Measurements from ENCODE around the gene C4B.
"Not testable (repeated sequence)": the region's sequence is repeated elsewhere in the genome, so short reads cannot be mapped to it uniquely, and the experiment has no call there.

Gene C4B

DNA sequence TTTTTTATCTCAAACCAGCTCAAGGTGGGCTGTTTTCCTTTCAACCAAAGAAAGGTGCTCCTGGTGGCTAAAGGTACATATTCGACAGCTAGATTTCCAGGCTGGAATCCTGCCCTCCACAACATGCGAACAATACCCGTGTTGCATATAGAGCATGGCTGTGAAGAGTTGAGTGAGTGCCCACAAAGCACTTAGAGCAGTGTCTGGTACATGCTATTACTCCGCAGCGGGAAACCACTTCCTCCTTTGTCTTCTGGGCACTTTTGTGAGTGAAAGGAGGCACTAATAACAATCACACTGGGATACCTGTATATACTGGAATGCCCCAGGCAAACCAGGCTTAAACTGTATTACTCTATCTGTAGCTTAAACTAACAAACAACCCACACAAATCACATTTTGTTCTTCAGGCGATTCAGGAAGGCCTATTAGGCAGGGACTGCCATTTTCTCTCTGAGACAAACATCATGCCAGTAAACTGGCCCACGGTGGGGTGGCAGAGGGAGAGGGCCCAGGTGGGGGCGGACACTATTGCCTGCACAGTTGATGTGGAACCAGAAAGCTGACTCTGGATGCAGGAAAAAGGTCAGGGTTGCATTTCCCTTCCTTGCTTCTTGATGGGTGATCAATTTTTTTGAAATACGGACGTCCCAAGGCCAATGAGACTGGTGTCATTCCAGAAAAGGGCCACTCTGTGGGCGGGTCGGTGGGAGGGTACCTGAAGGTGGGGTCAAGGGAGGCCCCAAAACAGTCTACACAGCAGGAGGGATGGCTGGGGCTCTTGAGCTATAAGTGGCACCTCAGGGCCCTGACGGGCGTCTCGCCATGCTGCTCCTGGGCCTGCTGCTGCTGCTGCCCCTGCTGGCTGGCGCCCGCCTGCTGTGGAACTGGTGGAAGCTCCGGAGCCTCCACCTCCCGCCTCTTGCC is 23.3 kb downstream of the C4B start, which contains the start of gene CYP21A2:
CYP21A2 (plus strand) TSS at position 818 of the 927 bp plus-strand sequence; CDS start at position 826, 8 bp downstream.
- not testable (repeated sequence) for DNase-seq

DNA sequence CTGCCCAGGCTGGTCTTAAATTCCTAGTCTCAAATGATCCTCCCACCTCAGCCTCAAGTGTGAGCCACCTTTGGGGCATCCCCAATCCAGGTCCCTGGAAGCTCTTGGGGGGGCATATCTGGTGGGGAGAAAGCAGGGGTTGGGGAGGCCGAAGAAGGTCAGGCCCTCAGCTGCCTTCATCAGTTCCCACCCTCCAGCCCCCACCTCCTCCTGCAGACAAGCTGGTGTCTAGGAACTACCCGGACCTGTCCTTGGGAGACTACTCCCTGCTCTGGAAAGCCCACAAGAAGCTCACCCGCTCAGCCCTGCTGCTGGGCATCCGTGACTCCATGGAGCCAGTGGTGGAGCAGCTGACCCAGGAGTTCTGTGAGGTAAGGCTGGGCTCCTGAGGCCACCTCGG is 24.3 kb downstream of the C4B start:
- DNase-seq, result not testable (repeated sequence)

- DNase-seq, result not testable (repeated sequence)
Observed at GRCh38 chr6:32039321-32040274, 25.0 kb downstream of the C4B start.

DNA sequence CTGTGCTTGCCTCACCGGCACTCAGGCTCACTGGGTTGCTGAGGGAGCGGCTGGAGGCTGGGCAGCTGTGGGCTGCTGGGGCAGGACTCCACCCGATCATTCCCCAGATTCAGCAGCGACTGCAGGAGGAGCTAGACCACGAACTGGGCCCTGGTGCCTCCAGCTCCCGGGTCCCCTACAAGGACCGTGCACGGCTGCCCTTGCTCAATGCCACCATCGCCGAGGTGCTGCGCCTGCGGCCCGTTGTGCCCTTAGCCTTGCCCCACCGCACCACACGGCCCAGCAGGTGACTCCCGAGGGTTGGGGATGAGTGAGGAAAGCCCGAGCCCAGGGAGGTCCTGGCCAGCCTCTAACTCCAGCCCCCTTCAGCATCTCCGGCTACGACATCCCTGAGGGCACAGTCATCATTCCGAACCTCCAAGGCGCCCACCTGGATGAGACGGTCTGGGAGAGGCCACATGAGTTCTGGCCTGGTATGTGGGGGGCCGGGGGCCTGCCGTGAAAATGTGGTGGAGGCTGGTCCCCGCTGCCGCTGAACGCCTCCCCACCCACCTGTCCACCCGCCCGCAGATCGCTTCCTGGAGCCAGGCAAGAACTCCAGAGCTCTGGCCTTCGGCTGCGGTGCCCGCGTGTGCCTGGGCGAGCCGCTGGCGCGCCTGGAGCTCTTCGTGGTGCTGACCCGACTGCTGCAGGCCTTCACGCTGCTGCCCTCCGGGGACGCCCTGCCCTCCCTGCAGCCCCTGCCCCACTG is 25.9 kb downstream of the C4B start:
- DNase-seq, result not testable (repeated sequence)

DNA sequence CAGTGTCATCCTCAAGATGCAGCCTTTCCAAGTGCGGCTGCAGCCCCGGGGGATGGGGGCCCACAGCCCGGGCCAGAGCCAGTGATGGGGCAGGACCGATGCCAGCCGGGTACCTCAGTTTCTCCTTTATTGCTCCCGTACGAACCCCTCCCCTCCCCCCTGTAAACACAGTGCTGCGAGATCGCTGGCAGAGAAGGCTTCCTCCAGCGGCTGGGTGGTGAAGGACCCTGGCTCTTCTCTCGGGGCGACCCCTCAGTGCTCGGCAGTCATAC is 26.4 kb downstream of the C4B start:
- not testable (repeated sequence) for DNase-seq

DNA sequence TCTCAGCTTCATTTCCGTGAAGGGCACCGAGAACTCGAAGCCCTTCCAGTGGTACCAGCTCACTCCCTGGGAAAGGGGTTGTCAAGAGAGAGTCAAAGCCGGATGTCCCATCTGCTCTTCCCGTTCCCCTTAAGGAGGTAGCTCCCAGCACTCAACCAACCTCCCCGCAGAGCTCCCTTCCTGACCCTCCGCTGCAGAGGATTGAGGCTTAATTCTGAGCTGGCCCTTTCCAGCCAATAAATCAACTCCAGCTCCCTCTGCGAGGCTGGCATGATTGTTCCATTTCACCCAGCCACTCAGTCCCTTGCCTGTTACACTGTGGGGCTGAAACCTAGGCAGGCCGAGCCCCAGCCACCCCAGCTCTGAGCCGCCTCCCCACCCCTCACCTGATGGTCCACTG is 26.8 kb downstream of the C4B start:
- not testable (repeated sequence) for DNase-seq

DNA sequence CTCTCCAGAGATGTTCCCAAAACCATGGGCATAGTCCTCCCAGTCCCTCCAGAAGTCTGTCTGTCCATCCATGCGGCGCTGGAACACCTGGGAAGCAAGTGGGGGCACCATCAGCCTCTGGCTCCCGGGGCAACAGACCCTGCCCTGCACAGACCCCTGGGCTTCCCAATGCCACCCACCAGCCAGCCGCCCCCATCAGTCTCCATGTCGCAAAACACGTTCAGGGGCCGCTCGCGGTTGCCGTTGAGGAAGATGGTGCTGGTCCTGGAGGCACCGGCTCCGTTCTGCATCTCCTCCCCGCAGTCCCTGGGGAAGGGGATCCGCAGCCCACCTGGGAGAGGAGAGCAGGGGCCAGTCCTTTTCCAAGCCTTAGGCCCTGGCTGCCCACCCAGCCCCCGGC is 27.7 kb downstream of the C4B start:
- not testable (repeated sequence) for DNase-seq

- not testable (repeated sequence) for DNase-seq
Observed at GRCh38 chr6:32043589-32044380, 29.2 kb downstream of the C4B start.

DNA sequence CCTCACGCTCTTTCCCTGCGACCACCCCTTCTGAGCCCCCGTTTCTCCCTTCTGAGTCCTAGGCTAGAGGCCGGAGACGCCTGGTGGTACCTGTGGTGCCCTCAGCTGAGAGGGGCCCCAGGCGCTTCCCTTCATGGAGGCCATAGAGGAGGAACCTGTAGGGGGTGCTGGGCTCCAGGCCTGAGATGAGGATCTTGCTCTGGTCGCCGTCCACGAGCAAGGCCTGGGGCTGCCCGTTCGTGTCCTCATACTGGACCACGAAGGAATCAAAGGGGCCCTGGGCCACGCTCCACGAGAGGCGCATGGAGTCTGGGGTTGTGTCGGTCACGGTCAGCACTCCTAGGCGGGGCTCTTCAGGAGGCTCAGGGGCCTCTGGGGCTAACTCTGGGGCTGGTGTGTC is 30.3 kb downstream of the C4B start:
- DNase-seq, result not testable (repeated sequence)

- no peak for DNase-seq
Observed at GRCh38 chr6:32045811-32046449, 31.3 kb downstream of the C4B start.

DNA sequence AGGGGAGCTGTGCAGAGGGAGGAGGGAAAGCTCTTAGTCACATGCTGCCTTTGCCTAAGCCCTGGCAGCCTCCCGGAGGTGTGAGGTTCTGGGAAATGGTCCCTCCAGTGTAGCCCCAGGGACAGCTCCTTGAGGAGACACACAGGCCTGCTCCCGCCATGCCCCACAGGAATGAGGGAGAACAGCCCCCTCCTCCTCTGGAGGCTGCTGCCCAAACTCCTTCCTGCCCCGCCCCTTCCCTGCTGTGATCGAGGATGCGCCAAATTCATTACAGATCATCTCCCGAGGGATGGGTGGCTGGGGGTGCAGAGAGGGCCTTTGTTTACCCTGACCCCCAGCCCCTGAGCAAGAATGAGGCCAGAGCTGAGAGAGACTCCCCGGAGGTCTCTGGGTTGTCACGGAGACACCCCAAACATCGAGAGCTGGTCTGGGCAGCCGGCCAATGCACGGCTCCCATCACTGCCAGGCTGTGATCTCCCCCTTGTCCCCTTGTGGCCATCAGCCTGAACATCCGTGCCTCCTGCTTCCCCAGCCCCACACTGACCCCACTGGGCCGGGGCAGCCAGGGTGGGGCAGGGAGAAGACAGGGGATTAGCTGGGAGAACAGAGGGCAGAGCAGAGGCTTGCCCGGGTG is 32.0 kb downstream of the C4B start:
- no peak for DNase-seq

DNA sequence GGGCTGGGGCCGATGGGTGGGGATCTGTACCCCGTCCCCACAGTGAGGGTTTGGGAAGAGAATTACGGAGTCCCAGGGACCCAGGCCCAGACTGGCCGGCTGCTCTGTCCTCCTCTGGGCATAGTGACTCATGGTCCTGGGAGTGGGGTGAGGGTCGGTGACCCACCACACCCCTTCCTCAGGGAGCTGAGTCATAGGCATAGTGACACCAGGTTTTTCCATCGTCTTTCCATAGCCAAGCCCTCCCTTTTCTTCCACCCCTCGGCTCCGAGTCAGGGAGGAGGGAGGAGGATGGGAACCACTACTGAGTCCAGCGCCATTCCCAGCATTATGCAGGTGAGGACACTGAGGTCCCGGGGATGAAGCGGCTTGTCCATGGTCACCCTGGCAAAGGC is 32.5 kb downstream of the C4B start:
- DNase-seq, result no peak

GRCh38 chr6:32047539-32047854 is 32.9 kb downstream of the C4B start:
- no peak for DNase-seq

- peak; percentile 63 for DNase-seq
Observed at GRCh38 chr6:32047855-32048766, 33.5 kb downstream of the C4B start.

GRCh38 chr6:32049149-32049548 is 34.6 kb downstream of the C4B start:
- DNase-seq, result not testable (repeated sequence)

- not testable (repeated sequence) for DNase-seq
Observed at GRCh38 chr6:32049736-32050135, 35.1 kb downstream of the C4B start.

GRCh38 chr6:32050562-32050961 is 36.0 kb downstream of the C4B start:
- no peak for DNase-seq

GRCh38 chr6:32052626-32053025 is 38.0 kb downstream of the C4B start:
- not testable (repeated sequence) for DNase-seq

GRCh38 chr6:32053314-32053713 is 38.7 kb downstream of the C4B start:
- not testable (repeated sequence) for DNase-seq

- DNase-seq, result not testable (repeated sequence)
Observed at GRCh38 chr6:32055756-32056155, 41.2 kb downstream of the C4B start.
